Measurements from ENCODE around the gene ABCD3.
"Not testable (repeated sequence)": the region's sequence is repeated elsewhere in the genome, so short reads cannot be mapped to it uniquely, and the experiment has no call there.

ABCD3 gene

GRCh38 chr1:94413311-94413710 is 4.9 kb upstream of the ABCD3 start:
- no peak for DNase-seq (ENCODE audit: low read depth in 3 of 3)

GRCh38 chr1:94416901-94417727 is 1.1 kb upstream of the ABCD3 start:
- DNase-seq (ENCODE audit: low read depth in 3 of 3) = no peak

GRCh38 chr1:94417728-94417977 is 536 bp upstream of the ABCD3 start:
- no peak for DNase-seq (ENCODE audit: low read depth in 3 of 3)

GRCh38 chr1:94418664-94419655 is 771 bp downstream of the ABCD3 start:
- DNase-seq (ENCODE audit: low read depth in 3 of 3) = no peak

GRCh38 chr1:94422115-94422820 is 4.1 kb downstream of the ABCD3 start:
- DNase-seq (ENCODE audit: low read depth in 3 of 3) = no peak

GRCh38 chr1:94425821-94426484 is 7.8 kb downstream of the ABCD3 start:
- no peak for DNase-seq (ENCODE audit: low read depth in 3 of 3)

GRCh38 chr1:94426485-94426870 is 8.3 kb downstream of the ABCD3 start:
- DNase-seq (ENCODE audit: low read depth in 3 of 3) = not testable (repeated sequence)

- DNase-seq (ENCODE audit: low read depth in 3 of 3) = no peak
Observed at GRCh38 chr1:94428441-94428840, 10.3 kb downstream of the ABCD3 start.

GRCh38 chr1:94428927-94429528 is 10.8 kb downstream of the ABCD3 start:
- not testable (repeated sequence) for DNase-seq (ENCODE audit: low read depth in 3 of 3)

- DNase-seq (ENCODE audit: low read depth in 3 of 3) = not testable (repeated sequence)
Observed at GRCh38 chr1:94430066-94430465, 11.9 kb downstream of the ABCD3 start.

- no peak for DNase-seq (ENCODE audit: low read depth in 3 of 3)
Observed at GRCh38 chr1:94433866-94434265, 15.7 kb downstream of the ABCD3 start.

- no peak for DNase-seq (ENCODE audit: low read depth in 3 of 3)
Observed at GRCh38 chr1:94434365-94435045, 16.3 kb downstream of the ABCD3 start.

- DNase-seq (ENCODE audit: low read depth in 3 of 3) = no peak
Observed at GRCh38 chr1:94438692-94439276, 20.6 kb downstream of the ABCD3 start.

GRCh38 chr1:94440088-94440487 is 21.9 kb downstream of the ABCD3 start:
- no peak for DNase-seq (ENCODE audit: low read depth in 3 of 3)

GRCh38 chr1:94443067-94443466 is 24.9 kb downstream of the ABCD3 start:
- DNase-seq (ENCODE audit: low read depth in 3 of 3) = not testable (repeated sequence)

- not testable (repeated sequence) for DNase-seq (ENCODE audit: low read depth in 3 of 3)
Observed at GRCh38 chr1:94444819-94445218, 26.6 kb downstream of the ABCD3 start.

GRCh38 chr1:94445733-94446132 is 27.5 kb downstream of the ABCD3 start:
- DNase-seq (ENCODE audit: low read depth in 3 of 3) = not testable (repeated sequence)

- DNase-seq (ENCODE audit: low read depth in 3 of 3) = not testable (repeated sequence)
Observed at GRCh38 chr1:94446177-94446576, 28.0 kb downstream of the ABCD3 start.

- DNase-seq (ENCODE audit: low read depth in 3 of 3) = not testable (repeated sequence)
Observed at GRCh38 chr1:94448741-94449140, 30.6 kb downstream of the ABCD3 start.

- DNase-seq (ENCODE audit: low read depth in 3 of 3) = no peak
Observed at GRCh38 chr1:94456736-94457135, 38.5 kb downstream of the ABCD3 start.
